Esophagus squamous epithelium (tissue), 5 donors: Measurements from ENCODE around the gene ARFGEF3. TPM values are rescaled to one million over a fixed set of nuclear protein-coding genes. Genes with fewer than 3 reads are reported as not detected.

Source experiments
- DNase-seq: peaks from one replicate; lab custom pipeline; 2025; lab: John Stamatoyannopoulos, UW
- H3K27ac ChIP-seq, 4 donors: fragments of 200-600 bp; sonication (generic); one replicate each; pipeline ENCODE4 v1.5.1; 2016 to 2019; ENCODE audit warnings: mild to moderate bottlenecking in 1 of 4
- H3K27me3 ChIP-seq, 4 donors: fragments of 200-600 bp; sonication (generic); 1 replicate in 3 of 4; 2 replicates in 1 of 4; pipeline versions ENCODE4 v1.5.1 to v1.6.0; 2017 to 2021; ENCODE audit warnings: antibody characterized with exemption in 1 of 4
- H3K36me3 ChIP-seq, 3 donors: fragments of 200-600 bp; sonication (generic); one replicate each; pipeline ENCODE4 v1.5.1; 2016 to 2019
- H3K4me1 ChIP-seq, 3 donors: fragments of 200-600 bp; sonication (generic); one replicate each; pipeline ENCODE4 v1.5.1; 2017 to 2019
- H3K4me3 ChIP-seq, 4 donors: fragments of 200-600 bp; sonication (generic); 1 replicate in 3 of 4; 2 replicates in 1 of 4; pipeline ENCODE4 v1.5.1; 2016 to 2019; ENCODE audit warnings: mild to moderate bottlenecking in 2 of 4, moderate library complexity in 1 of 4
- H3K9me3 ChIP-seq, 3 donors: fragments of 200-600 bp; sonication (generic); one replicate each; pipeline ENCODE4 v1.5.1; 2016 to 2019
- CTCF ChIP-seq, 6 experiments: fragments of 450-650 bp in 4 of 6; fragments of 200-600 bp in 2 of 6; sonication (generic) in 2 of 6; IDR thresholded peaks; one replicate each; pipeline ENCODE4 v1.5.1; 2016 to 2019; ENCODE audit warnings: antibody characterized with exemption in 6 of 6, mild to moderate bottlenecking in 4 of 6, moderate library complexity in 4 of 6
- POLR2A ChIP-seq, 4 donors: fragments of 450-650 bp; IDR thresholded peaks; one replicate each; pipeline ENCODE4 v1.6.1; 2017; ENCODE audit warnings: antibody characterized with exemption in 4 of 4, mild to moderate bottlenecking in 4 of 4, moderate library complexity in 3 of 4
- WGBS, 2 donors: methylation state at CpG; one replicate each; pipeline ENCODE4 v1.1.5; 2018; 5-methylcytosine and 5-hydroxymethylcytosine counted together
- intact Hi-C: fragments of 100-400 bp; cut with DNase I; formaldehyde crosslinking; loops from one replicate; pipeline ENCODE4 v1.15.0; 2022
- total RNA-seq, 4 donors: library from RNA; depleted of rRNA; stranded (reverse); fragments of >200 nt; gene quantifications; one replicate each; pipeline ENCODE4 v1.1.0, GENCODE V29; 2016
- donor health status: DM: yes; HTN: yes; CAD: no.

The ARFGEF3 gene
- total RNA-seq, 4 donors from 2014 or later, result 0.92 to 1.0 (median 0.99) TPM

GRCh38 chr6:138128096-138128495, 33.6 kb upstream of the ARFGEF3 start:
- H3K4me1 ChIP-seq, result no peaks in the 10 kb centered on the region
- DNase-seq, result no peak
- H3K27ac ChIP-seq, result no peak overlapping the region
- H3K9me3 ChIP-seq, result no peaks in the 10 kb centered on the region
- no peaks in the 10 kb centered on the region for H3K36me3 ChIP-seq
- intact Hi-C loops, result no loop called here
- no peak overlapping the region for H3K4me3 ChIP-seq
- H3K27me3 ChIP-seq, result no peaks in the 10 kb centered on the region
- WGBS, 2 donors, result 83 to 91% methylated on average over 3 of the region's 3 CpGs
- no peak for TF ChIP-seq POLR2A (IDR thresholded peaks at IDR 0.05)
- TF ChIP-seq CTCF (IDR thresholded peaks at IDR 0.05), result no peak

- no peak for TF ChIP-seq CTCF (IDR thresholded peaks at IDR 0.05)
- no peak overlapping the region for H3K27ac ChIP-seq
- H3K9me3 ChIP-seq, result no peaks in the 10 kb centered on the region
- WGBS, 2 donors, result 88 to 96% methylated on average over 5 to 7 of the region's 8 CpGs
- no peaks in the 10 kb centered on the region for H3K36me3 ChIP-seq
- intact Hi-C loops, result no loop called here
- no peak overlapping the region for H3K4me3 ChIP-seq
- no peaks in the 10 kb centered on the region for H3K4me1 ChIP-seq
- H3K27me3 ChIP-seq, result peaks cover 0 to 4% (median 0%) of the 10 kb centered on the region in 4 donors
- DNase-seq, result no peak
Observed at GRCh38 chr6:138129190-138129589, 32.5 kb upstream of the ARFGEF3 start.

- intact Hi-C loops, result no loop called here
- no peak overlapping the region for H3K4me3 ChIP-seq
- H3K27me3 ChIP-seq, result peaks cover 0 to 19% (median 0%) of the 10 kb centered on the region in 4 donors
- no peak overlapping the region for H3K27ac ChIP-seq
- no peaks in the 10 kb centered on the region for H3K4me1 ChIP-seq
- no peak for DNase-seq
- WGBS, 2 donors, result 64 to 91% methylated on average over 4 of the region's 4 CpGs
- TF ChIP-seq POLR2A (IDR thresholded peaks at IDR 0.05) (no peak), CTCF (IDR thresholded peaks at IDR 0.05) (no peak)
- H3K9me3 ChIP-seq, result no peaks in the 10 kb centered on the region
- no peaks in the 10 kb centered on the region for H3K36me3 ChIP-seq
Observed at GRCh38 chr6:138142806-138143205, 18.9 kb upstream of the ARFGEF3 start.

GRCh38 chr6:138145402-138145801, 16.3 kb upstream of the ARFGEF3 start:
- Histone ChIP-seq H3K4me1 (no peaks in the 10 kb centered on the region), H3K36me3 (no peaks in the 10 kb centered on the region), H3K4me3 (no peak overlapping the region), H3K27ac (no peak overlapping the region), H3K27me3 (peaks cover 0 to 19% (median 0%) of the 10 kb centered on the region in 4 donors), H3K9me3 (no peaks in the 10 kb centered on the region)
- 83 to 86% methylated on average over 3 of the region's 3 CpGs for WGBS, 2 donors
- DNase-seq, result no peak
- no peak for TF ChIP-seq POLR2A (IDR thresholded peaks at IDR 0.05)
- TF ChIP-seq CTCF (IDR thresholded peaks at IDR 0.05), result no peak
- intact Hi-C loops, result no loop called here

GRCh38 chr6:138146544-138146943, 15.2 kb upstream of the ARFGEF3 start:
- DNase-seq, result no peak

More at GRCh38 chr6:138146544-138146943, 15.2 kb upstream of the ARFGEF3 start:
- Histone ChIP-seq H3K4me3 (no peak overlapping the region), H3K27ac (no peak overlapping the region), H3K4me1 (no peaks in the 10 kb centered on the region), H3K27me3 (peaks cover 0 to 15% (median 0%) of the 10 kb centered on the region in 4 donors), H3K36me3 (no peaks in the 10 kb centered on the region), H3K9me3 (no peaks in the 10 kb centered on the region)
- 85 to 92% methylated on average over 5 of the region's 5 CpGs for WGBS, 2 donors
- no peak for TF ChIP-seq CTCF (IDR thresholded peaks at IDR 0.05)
- no peak for TF ChIP-seq POLR2A (IDR thresholded peaks at IDR 0.05)
- intact Hi-C loops, result no loop called here
